Measurements from ENCODE around the gene MMP20.

MMP20 gene

DNA sequence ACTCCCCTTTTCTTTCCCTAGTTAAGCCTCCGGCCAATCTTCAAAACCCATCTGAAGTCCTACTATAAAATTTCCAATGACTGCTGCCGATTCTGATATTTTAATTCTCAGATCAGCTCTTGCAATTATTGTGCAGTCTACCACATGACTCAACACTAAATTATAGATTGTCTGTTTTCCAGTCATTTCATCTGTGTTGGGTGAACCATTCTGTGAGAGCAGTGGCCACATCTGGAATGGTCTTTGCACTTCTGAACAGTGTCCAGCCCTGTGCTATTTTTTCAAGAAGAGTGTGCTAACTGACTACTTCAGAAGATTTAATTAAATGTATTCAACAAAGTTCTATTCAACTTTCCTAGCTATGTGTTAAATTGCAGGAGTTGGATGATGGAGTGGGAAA, 47.4 kb downstream of the MMP20 start:
- H3K4me3 ChIP-seq (ENCODE audit: low read length): no peak overlapping the region
- TF ChIP-seq, protein P1, sequence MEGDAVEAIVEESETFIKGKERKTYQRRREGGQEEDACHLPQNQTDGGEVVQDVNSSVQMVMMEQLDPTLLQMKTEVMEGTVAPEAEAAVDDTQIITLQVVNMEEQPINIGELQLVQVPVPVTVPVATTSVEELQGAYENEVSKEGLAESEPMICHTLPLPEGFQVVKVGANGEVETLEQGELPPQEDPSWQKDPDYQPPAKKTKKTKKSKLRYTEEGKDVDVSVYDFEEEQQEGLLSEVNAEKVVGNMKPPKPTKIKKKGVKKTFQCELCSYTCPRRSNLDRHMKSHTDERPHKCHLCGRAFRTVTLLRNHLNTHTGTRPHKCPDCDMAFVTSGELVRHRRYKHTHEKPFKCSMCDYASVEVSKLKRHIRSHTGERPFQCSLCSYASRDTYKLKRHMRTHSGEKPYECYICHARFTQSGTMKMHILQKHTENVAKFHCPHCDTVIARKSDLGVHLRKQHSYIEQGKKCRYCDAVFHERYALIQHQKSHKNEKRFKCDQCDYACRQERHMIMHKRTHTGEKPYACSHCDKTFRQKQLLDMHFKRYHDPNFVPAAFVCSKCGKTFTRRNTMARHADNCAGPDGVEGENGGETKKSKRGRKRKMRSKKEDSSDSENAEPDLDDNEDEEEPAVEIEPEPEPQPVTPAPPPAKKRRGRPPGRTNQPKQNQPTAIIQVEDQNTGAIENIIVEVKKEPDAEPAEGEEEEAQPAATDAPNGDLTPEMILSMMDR (IDR thresholded peaks at IDR 0.05; ENCODE audit: insufficient read depth, low read depth, low read length, missing control alignments): no peak
- DNase-seq (ENCODE audit: low read depth): no peak

DNA sequence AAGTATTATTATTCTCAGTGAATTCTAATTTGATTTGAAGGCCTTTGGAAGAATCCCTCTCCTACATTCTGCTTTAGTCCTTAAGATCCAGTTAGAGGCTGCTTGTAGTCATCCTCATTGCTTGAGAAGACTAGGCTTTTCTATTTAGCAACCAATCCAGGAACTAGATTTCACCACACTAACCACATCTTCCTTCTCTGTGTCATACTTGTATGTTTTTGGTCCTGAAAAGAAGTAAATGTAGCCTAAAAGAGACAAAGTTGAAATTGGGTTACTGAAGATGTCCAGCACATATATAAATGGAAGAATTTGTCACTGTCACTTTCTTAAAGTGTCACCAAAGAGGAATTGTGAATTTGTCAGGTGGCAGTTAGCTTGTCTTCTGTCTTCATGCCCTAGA, 48.0 kb downstream of the MMP20 start:
- TF ChIP-seq, protein P1 (IDR thresholded peaks at IDR 0.05; ENCODE audit: insufficient read depth, low read depth, low read length, missing control alignments): no peak
- peak; percentile 19 for DNase-seq (ENCODE audit: low read depth)
- no peak overlapping the region for H3K4me3 ChIP-seq (ENCODE audit: low read length)

DNA sequence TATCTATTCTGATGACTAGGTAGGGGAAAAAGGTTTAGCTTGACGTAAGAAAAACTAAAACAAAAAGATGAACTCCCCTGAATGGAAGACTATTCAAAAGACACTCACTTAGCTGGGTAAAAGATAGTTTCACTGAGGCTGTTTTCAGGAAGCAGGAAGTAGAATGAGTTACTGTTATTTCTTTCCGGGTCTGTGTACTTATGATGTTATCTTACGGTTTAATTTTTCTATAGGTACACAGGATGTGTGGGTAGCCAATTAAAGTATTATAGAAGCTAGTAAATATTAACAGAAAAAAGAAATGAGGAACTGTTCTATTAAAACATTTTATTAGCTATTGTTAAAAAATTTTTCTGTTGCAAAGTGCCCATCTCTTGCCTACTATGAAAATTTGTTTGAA, 48.8 kb downstream of the MMP20 start:
- TF ChIP-seq, protein P1 (IDR thresholded peaks at IDR 0.05; ENCODE audit: insufficient read depth, low read depth, low read length, missing control alignments): no peak
- no peak overlapping the region for H3K4me3 ChIP-seq (ENCODE audit: low read length)

DNA sequence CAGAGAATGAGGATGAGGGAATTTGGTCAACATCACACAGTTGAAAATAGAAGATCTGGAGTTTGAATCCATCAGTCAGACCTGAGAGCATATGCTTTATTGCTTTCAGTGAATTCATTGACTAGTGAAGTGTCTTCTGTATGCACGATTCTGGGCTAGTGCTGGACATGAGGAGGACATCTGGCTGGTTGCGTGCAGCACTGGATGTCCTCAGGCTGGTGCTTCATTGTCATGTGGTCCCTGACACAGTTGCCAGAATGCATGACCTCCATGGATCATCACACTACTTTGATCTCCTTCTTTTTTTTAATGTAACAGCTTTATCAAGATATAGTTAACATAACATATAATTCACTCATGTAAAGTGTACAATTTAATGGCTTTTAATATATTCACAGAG, 50.1 kb downstream of the MMP20 start:
- TF ChIP-seq, protein P1 (IDR thresholded peaks at IDR 0.05; ENCODE audit: insufficient read depth, low read depth, low read length, missing control alignments): no peak
- no peak overlapping the region for H3K4me3 ChIP-seq (ENCODE audit: low read length)
- no peak for DNase-seq (ENCODE audit: low read depth)

More for the DNA sequence above, 48.8 kb downstream of the MMP20 start:
- DNase-seq (ENCODE audit: low read depth): no peak

DNA sequence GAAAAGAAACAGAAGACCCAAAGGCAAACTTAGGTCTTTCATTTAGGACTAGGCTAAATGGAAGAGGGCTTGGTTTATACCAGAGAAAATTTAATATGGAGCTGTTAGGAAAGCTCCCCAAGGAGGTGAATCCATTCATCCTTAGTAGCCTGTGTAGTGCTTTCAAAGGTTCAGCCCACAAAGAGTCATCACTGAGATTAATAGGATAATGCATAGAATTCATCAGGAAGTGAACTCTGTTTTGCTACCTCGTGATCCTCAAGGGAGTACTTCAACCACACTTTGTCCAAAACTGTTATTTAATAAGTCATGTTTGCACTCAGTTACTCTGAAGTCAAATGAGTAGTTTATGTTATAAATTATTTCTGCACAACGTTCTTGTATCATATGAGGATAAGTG, 51.3 kb downstream of the MMP20 start:
- TF ChIP-seq, protein P1 (IDR thresholded peaks at IDR 0.05; ENCODE audit: insufficient read depth, low read depth, low read length, missing control alignments): no peak
- H3K4me3 ChIP-seq (ENCODE audit: low read length): no peak overlapping the region
- peak; percentile 62 for DNase-seq (ENCODE audit: low read depth)

- TF ChIP-seq, protein P1 (IDR thresholded peaks at IDR 0.05; ENCODE audit: insufficient read depth, low read depth, low read length, missing control alignments): no peak
- DNase-seq (ENCODE audit: low read depth): peak; percentile 11
- no peak overlapping the region for H3K4me3 ChIP-seq (ENCODE audit: low read length)
These were observed 52.4 kb downstream of the MMP20 start for GRCh38 chr11:102572554-102573220.

DNA sequence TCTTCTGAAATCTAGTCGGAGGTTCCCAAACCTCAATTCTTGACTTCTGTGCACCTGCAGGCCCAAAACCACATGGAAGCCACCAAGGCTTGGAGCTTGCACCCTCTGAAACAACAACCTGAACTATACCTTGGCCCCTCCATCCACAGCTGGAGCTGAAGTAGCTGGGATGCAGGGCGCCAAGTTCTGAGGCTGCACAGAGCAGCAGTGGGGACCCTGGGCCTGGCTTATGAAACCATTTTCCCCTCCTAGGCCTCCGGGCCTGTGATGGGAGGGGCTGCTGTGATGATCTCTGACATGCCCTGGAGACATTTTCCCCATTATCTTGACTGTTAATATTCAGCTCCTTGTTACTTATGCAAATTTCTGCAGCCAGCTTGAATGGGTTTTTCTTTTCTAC, 56.3 kb downstream of the MMP20 start:
- H3K4me3 ChIP-seq (ENCODE audit: low read length): no peak overlapping the region
- DNase-seq (ENCODE audit: low read depth): no peak
- TF ChIP-seq, protein P1 (IDR thresholded peaks at IDR 0.05; ENCODE audit: insufficient read depth, low read depth, low read length, missing control alignments): no peak
